SK-N-SH treated with all-trans-retinoic acid at 6 μM for 48 hours (cell line): Measurements from ENCODE around the gene RWDD4.
A peak's percentile ranks its signal among the peaks of the same experiment; 100 is the strongest.

Source experiments
- ATAC-seq: fragments of 200-7000 bp; cut with Tn5 transposase; 3 replicates; pipeline ENCODE4 v1.9.1; 2020; ENCODE audit warnings: mild to moderate bottlenecking, moderate library complexity
- ARNTL ChIP-seq: fragments of 450-650 bp; formaldehyde crosslinking; IDR thresholded peaks from 2 replicates; pipeline ENCODE4 v1.5.0; 2020; ENCODE audit warnings: low read depth, mild to moderate bottlenecking, moderate library complexity, borderline replicate concordance
- BACH2 ChIP-seq: fragments of 250-450 bp; sonication (Bioruptor Pico); IDR thresholded peaks from 2 replicates; pipeline ENCODE4 v1.9.0; 2021; ENCODE audit warnings: mild to moderate bottlenecking, borderline replicate concordance
- CSDC2 ChIP-seq: fragments of 250-450 bp; sonication (Bioruptor Pico); IDR thresholded peaks from 2 replicates; pipeline ENCODE4 v1.5.0; 2020; ENCODE audit warnings: mild to moderate bottlenecking, moderate library complexity
- CSRNP3 ChIP-seq: fragments of 250-450 bp; sonication (Bioruptor Pico); IDR thresholded peaks from 2 replicates; pipeline ENCODE4 v1.5.1; 2021; ENCODE audit warnings: mild to moderate bottlenecking, moderate library complexity
- ESRRG ChIP-seq: fragments of 250-450 bp; sonication (Bioruptor Pico); IDR thresholded peaks from 2 replicates; pipeline ENCODE4 v1.6.1; 2021; ENCODE audit warnings: mild to moderate bottlenecking
- GLIS3 ChIP-seq: fragments of 250-450 bp; sonication (Bioruptor Pico); IDR thresholded peaks from 2 replicates; pipeline ENCODE4 v1.5.0; 2020; ENCODE audit warnings: mild to moderate bottlenecking, moderate library complexity
- ISL1 ChIP-seq: fragments of 250-450 bp; sonication (Bioruptor Pico); IDR thresholded peaks from 2 replicates; pipeline ENCODE4 v2.1.2; 2022; ENCODE audit warnings: mild to moderate bottlenecking, moderate library complexity
- OSR1 ChIP-seq: fragments of 250-450 bp; sonication (Bioruptor Pico); IDR thresholded peaks from 2 replicates; pipeline ENCODE4 v1.8.0; 2022; ENCODE audit warnings: moderate library complexity, mild to moderate bottlenecking, inconsistent platforms
- PATZ1 ChIP-seq: fragments of 250-450 bp; sonication (Bioruptor Pico); IDR thresholded peaks from 2 replicates; pipeline ENCODE4 v1.8.0; 2020; ENCODE audit warnings: mild to moderate bottlenecking, moderate library complexity, borderline replicate concordance
- PPARA ChIP-seq: fragments of 250-450 bp; sonication (Bioruptor Pico); IDR thresholded peaks from 2 replicates; pipeline ENCODE4 v1.5.0; 2020; ENCODE audit warnings: mild to moderate bottlenecking, borderline replicate concordance
- RARB ChIP-seq: fragments of 250-450 bp; sonication (Bioruptor Pico); IDR thresholded peaks from 2 replicates; pipeline ENCODE4 v1.8.0; 2021; ENCODE audit warnings: mild to moderate bottlenecking, moderate library complexity
- SNAI2 ChIP-seq: fragments of 250-450 bp; sonication (Bioruptor Pico); IDR thresholded peaks from 2 replicates; pipeline ENCODE4 v1.5.0; 2020; ENCODE audit warnings: mild to moderate bottlenecking, moderate library complexity
- TCF4 ChIP-seq: fragments of 250-450 bp; sonication (Bioruptor Pico); IDR thresholded peaks from 2 replicates; pipeline ENCODE4 v1.8.0; 2021; ENCODE audit warnings: mild to moderate bottlenecking, moderate library complexity, borderline replicate concordance
- TOX ChIP-seq: fragments of 250-450 bp; sonication (Bioruptor Pico); IDR thresholded peaks from 2 replicates; pipeline ENCODE4 v1.8.0; 2021; ENCODE audit warnings: mild to moderate bottlenecking, moderate library complexity, borderline replicate concordance
- ZC3H10 ChIP-seq: fragments of 250-450 bp; sonication (Bioruptor Pico); IDR thresholded peaks from 2 replicates; pipeline ENCODE4 v1.5.1; 2021; ENCODE audit warnings: mild to moderate bottlenecking, moderate library complexity
- ZFP3 ChIP-seq: fragments of 250-450 bp; sonication (Bioruptor Pico); IDR thresholded peaks from 2 replicates; pipeline ENCODE4 v1.5.0; 2020; ENCODE audit warnings: mild to moderate bottlenecking, moderate library complexity
- ZFP30 ChIP-seq: fragments of 450-650 bp; formaldehyde crosslinking; IDR thresholded peaks from 2 replicates; pipeline ENCODE4 v1.5.0; 2022; ENCODE audit warnings: mild to moderate bottlenecking, moderate library complexity
- ZNF70 ChIP-seq: fragments of 450-650 bp; formaldehyde crosslinking; IDR thresholded peaks from 2 replicates; pipeline ENCODE4 v1.5.0; 2020; ENCODE audit warnings: mild to moderate bottlenecking, moderate library complexity
- ZNF8 ChIP-seq: fragments of 450-650 bp; formaldehyde crosslinking; IDR thresholded peaks from 2 replicates; pipeline ENCODE4 v1.5.0; 2020; ENCODE audit warnings: mild to moderate bottlenecking, moderate library complexity
- TF ChIP-seq, protein P1 (sequence below): fragments of 250-450 bp; sonication (Bioruptor Pico); IDR thresholded peaks from 2 replicates; pipeline ENCODE4 v1.8.0; 2021; ENCODE audit warnings: low read depth, mild to moderate bottlenecking, moderate library complexity, borderline replicate concordance
- TF ChIP-seq, protein P2 (sequence below): fragments of 250-450 bp; sonication (Bioruptor Pico); IDR thresholded peaks from 2 replicates; pipeline ENCODE4 v1.5.0; 2020; ENCODE audit warnings: mild to moderate bottlenecking, moderate library complexity
- TF ChIP-seq, protein P3 (sequence below): fragments of 250-450 bp; sonication (Bioruptor Pico); IDR thresholded peaks from 2 replicates; pipeline ENCODE4 v1.5.1; 2020; ENCODE audit warnings: low read depth, mild to moderate bottlenecking, moderate library complexity

The RWDD4 gene

DNA sequence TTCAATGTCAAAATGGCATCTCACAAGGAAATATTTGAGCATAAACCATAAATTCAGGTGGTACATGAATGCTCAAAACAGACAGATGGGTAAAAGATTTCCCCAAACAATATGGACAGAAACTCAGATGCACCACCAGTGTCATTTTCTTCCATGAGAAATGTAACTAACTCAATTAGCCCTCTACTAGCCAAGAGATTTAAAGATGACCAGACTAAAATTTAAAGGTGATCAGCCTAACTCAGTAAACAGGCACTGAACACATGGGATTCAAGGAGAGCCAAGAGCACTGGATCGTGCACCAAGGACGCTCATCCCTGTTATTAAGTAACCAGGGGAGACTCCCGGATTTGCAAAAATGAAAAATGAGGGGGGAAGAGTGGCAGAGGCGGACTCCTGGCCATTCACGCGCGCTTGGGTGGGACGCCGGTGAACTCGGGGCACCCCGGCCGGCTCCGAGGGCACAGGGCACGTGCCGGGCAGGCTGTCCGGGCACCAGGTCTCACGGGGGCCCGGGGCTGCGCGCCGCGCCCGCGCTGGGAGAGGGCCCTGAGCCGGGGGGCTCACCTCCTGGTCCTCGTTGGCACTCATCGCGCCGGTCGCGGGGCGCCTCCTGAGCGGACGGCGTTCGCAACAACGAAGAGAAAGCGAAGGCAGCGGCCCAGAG, 490 bp downstream of the RWDD4 start:
- ATAC-seq: peak; percentile 48
- TF ChIP-seq OSR1 (CRISPR knock-in tag): no peak
- TF ChIP-seq GLIS3: no peak
- no peak for TF ChIP-seq ARNTL
- TF ChIP-seq ESRRG (CRISPR knock-in tag): no peak
- no peak for TF ChIP-seq PATZ1 (CRISPR knock-in tag)
- TF ChIP-seq ZFP3: no peak
- no peak for TF ChIP-seq CSDC2
- no peak for TF ChIP-seq SNAI2 (CRISPR knock-in tag)
- TF ChIP-seq BACH2 (CRISPR knock-in tag): no peak
- TF ChIP-seq RARB (CRISPR knock-in tag): no peak
- no peak for TF ChIP-seq ZC3H10
- no peak for TF ChIP-seq TOX (CRISPR knock-in tag)
- no peak for TF ChIP-seq ZNF70
- TF ChIP-seq ISL1 (CRISPR knock-in tag): no peak
- TF ChIP-seq ZNF8: no peak
- TF ChIP-seq, protein P1, sequence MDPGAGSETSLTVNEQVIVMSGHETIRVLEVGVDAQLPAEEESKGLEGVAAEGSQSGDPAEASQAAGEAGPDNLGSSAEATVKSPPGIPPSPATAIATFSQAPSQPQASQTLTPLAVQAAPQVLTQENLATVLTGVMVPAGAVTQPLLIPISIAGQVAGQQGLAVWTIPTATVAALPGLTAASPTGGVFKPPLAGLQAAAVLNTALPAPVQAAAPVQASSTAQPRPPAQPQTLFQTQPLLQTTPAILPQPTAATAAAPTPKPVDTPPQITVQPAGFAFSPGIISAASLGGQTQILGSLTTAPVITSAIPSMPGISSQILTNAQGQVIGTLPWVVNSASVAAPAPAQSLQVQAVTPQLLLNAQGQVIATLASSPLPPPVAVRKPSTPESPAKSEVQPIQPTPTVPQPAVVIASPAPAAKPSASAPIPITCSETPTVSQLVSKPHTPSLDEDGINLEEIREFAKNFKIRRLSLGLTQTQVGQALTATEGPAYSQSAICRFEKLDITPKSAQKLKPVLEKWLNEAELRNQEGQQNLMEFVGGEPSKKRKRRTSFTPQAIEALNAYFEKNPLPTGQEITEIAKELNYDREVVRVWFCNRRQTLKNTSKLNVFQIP (CRISPR knock-in tag): no peak
- no peak for TF ChIP-seq CSRNP3 (CRISPR knock-in tag)
- no peak for TF ChIP-seq TCF4
- TF ChIP-seq, protein P2, sequence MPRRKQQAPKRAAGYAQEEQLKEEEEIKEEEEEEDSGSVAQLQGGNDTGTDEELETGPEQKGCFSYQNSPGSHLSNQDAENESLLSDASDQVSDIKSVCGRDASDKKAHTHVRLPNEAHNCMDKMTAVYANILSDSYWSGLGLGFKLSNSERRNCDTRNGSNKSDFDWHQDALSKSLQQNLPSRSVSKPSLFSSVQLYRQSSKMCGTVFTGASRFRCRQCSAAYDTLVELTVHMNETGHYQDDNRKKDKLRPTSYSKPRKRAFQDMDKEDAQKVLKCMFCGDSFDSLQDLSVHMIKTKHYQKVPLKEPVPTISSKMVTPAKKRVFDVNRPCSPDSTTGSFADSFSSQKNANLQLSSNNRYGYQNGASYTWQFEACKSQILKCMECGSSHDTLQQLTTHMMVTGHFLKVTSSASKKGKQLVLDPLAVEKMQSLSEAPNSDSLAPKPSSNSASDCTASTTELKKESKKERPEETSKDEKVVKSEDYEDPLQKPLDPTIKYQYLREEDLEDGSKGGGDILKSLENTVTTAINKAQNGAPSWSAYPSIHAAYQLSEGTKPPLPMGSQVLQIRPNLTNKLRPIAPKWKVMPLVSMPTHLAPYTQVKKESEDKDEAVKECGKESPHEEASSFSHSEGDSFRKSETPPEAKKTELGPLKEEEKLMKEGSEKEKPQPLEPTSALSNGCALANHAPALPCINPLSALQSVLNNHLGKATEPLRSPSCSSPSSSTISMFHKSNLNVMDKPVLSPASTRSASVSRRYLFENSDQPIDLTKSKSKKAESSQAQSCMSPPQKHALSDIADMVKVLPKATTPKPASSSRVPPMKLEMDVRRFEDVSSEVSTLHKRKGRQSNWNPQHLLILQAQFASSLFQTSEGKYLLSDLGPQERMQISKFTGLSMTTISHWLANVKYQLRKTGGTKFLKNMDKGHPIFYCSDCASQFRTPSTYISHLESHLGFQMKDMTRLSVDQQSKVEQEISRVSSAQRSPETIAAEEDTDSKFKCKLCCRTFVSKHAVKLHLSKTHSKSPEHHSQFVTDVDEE (CRISPR knock-in tag): no peak
- no peak for TF ChIP-seq ZFP30 (CRISPR knock-in tag)

DNA sequence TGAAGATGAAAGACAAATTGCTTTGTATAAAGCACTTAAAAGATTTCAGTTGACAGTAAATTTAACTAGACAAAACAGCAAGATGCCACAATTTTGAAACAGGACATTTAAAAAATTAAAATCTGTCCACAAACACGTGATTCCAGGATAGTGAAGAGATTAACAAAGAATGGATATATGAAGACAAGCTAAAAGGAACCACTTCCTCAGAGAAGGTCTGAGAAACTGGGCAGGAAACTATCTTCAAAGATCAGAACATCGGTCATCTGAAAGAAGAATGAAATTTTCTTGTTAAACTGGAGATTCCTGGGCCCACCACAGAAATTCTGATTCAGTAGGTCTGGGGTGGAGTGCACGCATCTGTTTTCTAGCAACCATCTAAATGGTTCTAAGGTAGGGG, 1.4 kb downstream of the RWDD4 start:
- ATAC-seq: no peak
- no peak for TF ChIP-seq SNAI2 (CRISPR knock-in tag)
- TF ChIP-seq ISL1 (CRISPR knock-in tag): no peak
- TF ChIP-seq, protein P3, sequence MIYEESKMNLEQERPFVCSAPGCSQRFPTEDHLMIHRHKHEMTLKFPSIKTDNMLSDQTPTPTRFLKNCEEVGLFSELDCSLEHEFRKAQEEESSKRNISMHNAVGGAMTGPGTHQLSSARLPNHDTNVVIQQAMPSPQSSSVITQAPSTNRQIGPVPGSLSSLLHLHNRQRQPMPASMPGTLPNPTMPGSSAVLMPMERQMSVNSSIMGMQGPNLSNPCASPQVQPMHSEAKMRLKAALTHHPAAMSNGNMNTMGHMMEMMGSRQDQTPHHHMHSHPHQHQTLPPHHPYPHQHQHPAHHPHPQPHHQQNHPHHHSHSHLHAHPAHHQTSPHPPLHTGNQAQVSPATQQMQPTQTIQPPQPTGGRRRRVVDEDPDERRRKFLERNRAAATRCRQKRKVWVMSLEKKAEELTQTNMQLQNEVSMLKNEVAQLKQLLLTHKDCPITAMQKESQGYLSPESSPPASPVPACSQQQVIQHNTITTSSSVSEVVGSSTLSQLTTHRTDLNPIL: no peak
- TF ChIP-seq TOX (CRISPR knock-in tag): no peak
- no peak for TF ChIP-seq PATZ1 (CRISPR knock-in tag)
- TF ChIP-seq TCF4: no peak
- TF ChIP-seq ZNF8: no peak
- TF ChIP-seq, protein P1 (CRISPR knock-in tag): no peak
- no peak for TF ChIP-seq ZFP30 (CRISPR knock-in tag)
- no peak for TF ChIP-seq OSR1 (CRISPR knock-in tag)
- no peak for TF ChIP-seq ARNTL
- no peak for TF ChIP-seq BACH2 (CRISPR knock-in tag)
- TF ChIP-seq RARB (CRISPR knock-in tag): no peak
- TF ChIP-seq, protein P2 (CRISPR knock-in tag): no peak
- no peak for TF ChIP-seq ZNF70
- TF ChIP-seq CSDC2: no peak
- TF ChIP-seq PPARA: no peak
- no peak for TF ChIP-seq GLIS3
- no peak for TF ChIP-seq ZFP3
